ENCODE measurements around the gene RPA1.

Gene RPA1

DNA sequence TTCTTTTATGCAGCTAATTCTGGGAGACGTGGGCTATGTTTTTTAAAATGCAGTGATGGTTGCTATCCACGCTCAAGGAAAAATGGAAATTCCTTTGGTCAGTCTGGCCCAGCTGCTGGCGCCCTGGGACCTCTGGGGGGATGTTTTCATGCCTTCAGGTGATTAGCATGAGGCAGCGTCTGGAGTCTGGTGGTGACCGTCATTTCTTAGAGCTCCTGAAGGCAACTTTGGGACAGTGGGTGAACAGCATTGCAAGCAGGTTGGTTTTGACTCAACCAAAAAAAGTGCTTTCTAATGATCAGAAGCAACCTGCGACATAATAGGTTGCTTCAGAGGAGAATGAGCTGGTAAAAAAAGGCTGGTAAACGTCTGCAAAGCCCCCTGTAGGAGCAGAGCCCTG lies 82.3 kb downstream of the RPA1 start:
- Histone ChIP-seq H3K4me3 (ENCODE audit: low read length) (no peak overlapping the region), H3F3A (ENCODE audit: insufficient read depth, low read length) (no peaks in the 10 kb centered on the region), H3K4me2 (ENCODE audit: low read depth, low read length) (no peak overlapping the region), H3K9me2 (replicated peaks; ENCODE audit: insufficient read depth, low read length) (no peaks in the 10 kb centered on the region), H3K27me3 (replicated peaks; ENCODE audit: insufficient read depth, low read length) (peaks cover 95% of the 10 kb centered on the region), H3K9ac (ENCODE audit: low read length) (no peak overlapping the region), H2AFZ (ENCODE audit: low read length) (no peak overlapping the region), H3K36me3 (replicated peaks; ENCODE audit: insufficient read depth, low read length) (no peaks in the 10 kb centered on the region), H3K9me3 (replicated peaks; ENCODE audit: insufficient read depth, low read length) (no peaks in the 10 kb centered on the region), H3K4me1 (ENCODE audit: low read length) (no peaks in the 10 kb centered on the region), H4K20me1 (ENCODE audit: insufficient read depth, low read length) (0 out of 2 replicates have a peak, but pooled peaks cover 4% of the 10 kb centered on the region), H3K79me2 (ENCODE audit: low read length) (no peaks in the 10 kb centered on the region), H3K27ac (ENCODE audit: low read length) (no peak overlapping the region)
- no peak for TF ChIP-seq EZH2phosphoT487 (IDR thresholded peaks at IDR 0.05; ENCODE audit: low read length)
- no peak for TF ChIP-seq EZH2 (optimal IDR thresholded peaks at IDR 0.05; ENCODE audit: low read depth, low read length)
- no peak for TF ChIP-seq CTCF (IDR thresholded peaks at IDR 0.05; ENCODE audit: low read length)
- DNase-seq, result no peak

DNA sequence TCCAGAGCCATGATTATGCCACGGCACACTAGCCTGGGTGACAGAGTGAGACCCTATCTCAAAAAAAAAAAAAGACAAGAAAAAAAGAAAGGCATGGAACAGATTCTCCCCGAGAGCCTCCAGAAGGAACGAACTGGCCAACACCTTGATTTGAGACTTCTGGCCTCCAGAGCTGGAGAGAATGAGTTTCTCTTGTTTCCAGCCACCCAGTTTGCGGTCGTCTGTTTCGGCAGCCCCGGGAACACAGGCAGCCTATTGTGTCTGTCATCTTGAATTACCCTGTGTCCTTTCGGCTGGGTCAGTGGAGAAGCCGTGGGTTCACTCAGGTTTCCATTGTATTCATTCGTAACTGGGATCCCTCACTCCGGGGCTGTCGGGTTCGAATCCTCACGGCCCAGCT lies 83.9 kb downstream of the RPA1 start:
- Histone ChIP-seq H2AFZ (ENCODE audit: low read length) (no peak overlapping the region), H3K9me2 (replicated peaks; ENCODE audit: insufficient read depth, low read length) (no peaks in the 10 kb centered on the region), H3F3A (ENCODE audit: insufficient read depth, low read length) (no peaks in the 10 kb centered on the region), H4K20me1 (ENCODE audit: insufficient read depth, low read length) (0 out of 2 replicates have a peak, but pooled peaks cover 4% of the 10 kb centered on the region), H3K27ac (ENCODE audit: low read length) (no peak overlapping the region), H3K36me3 (replicated peaks; ENCODE audit: insufficient read depth, low read length) (no peaks in the 10 kb centered on the region), H3K4me1 (ENCODE audit: low read length) (no peaks in the 10 kb centered on the region), H3K4me2 (ENCODE audit: low read depth, low read length) (no peak overlapping the region), H3K9me3 (replicated peaks; ENCODE audit: insufficient read depth, low read length) (no peaks in the 10 kb centered on the region), H3K9ac (ENCODE audit: low read length) (no peak overlapping the region), H3K27me3 (replicated peaks; ENCODE audit: insufficient read depth, low read length) (peaks cover 89% of the 10 kb centered on the region), H3K4me3 (ENCODE audit: low read length) (no peak overlapping the region), H3K79me2 (ENCODE audit: low read length) (no peaks in the 10 kb centered on the region)
- TF ChIP-seq EZH2 (optimal IDR thresholded peaks at IDR 0.05; ENCODE audit: low read depth, low read length) (no peak), CTCF (IDR thresholded peaks at IDR 0.05; ENCODE audit: low read length) (no peak), EZH2phosphoT487 (IDR thresholded peaks at IDR 0.05; ENCODE audit: low read length) (no peak)
- DNase-seq, result no peak

GRCh38 chr17:1914661-1915083 lies 84.9 kb downstream of the RPA1 start:
- Histone ChIP-seq H3K27ac (ENCODE audit: low read length) (no peak overlapping the region), H3K9ac (ENCODE audit: low read length) (no peak overlapping the region), H3K9me3 (replicated peaks; ENCODE audit: insufficient read depth, low read length) (no peaks in the 10 kb centered on the region), H3F3A (ENCODE audit: insufficient read depth, low read length) (no peaks in the 10 kb centered on the region), H2AFZ (ENCODE audit: low read length) (no peak overlapping the region), H3K4me1 (ENCODE audit: low read length) (no peaks in the 10 kb centered on the region), H3K4me3 (ENCODE audit: low read length) (no peak overlapping the region), H4K20me1 (ENCODE audit: insufficient read depth, low read length) (0 out of 2 replicates have a peak, but pooled peaks cover 4% of the 10 kb centered on the region), H3K27me3 (replicated peaks; ENCODE audit: insufficient read depth, low read length) (peaks cover 89% of the 10 kb centered on the region), H3K36me3 (replicated peaks; ENCODE audit: insufficient read depth, low read length) (no peaks in the 10 kb centered on the region), H3K9me2 (replicated peaks; ENCODE audit: insufficient read depth, low read length) (no peaks in the 10 kb centered on the region), H3K79me2 (ENCODE audit: low read length) (no peaks in the 10 kb centered on the region), H3K4me2 (ENCODE audit: low read depth, low read length) (no peak overlapping the region)
- no peak for DNase-seq
- TF ChIP-seq EZH2phosphoT487 (IDR thresholded peaks at IDR 0.05; ENCODE audit: low read length) (no peak), CTCF (IDR thresholded peaks at IDR 0.05; ENCODE audit: low read length) (no peak), EZH2 (optimal IDR thresholded peaks at IDR 0.05; ENCODE audit: low read depth, low read length) (no peak)

Data from MM.1S (cell line).